ENCODE data around the gene DNAJA4. TPM values are rescaled to one million over a fixed set of nuclear protein-coding genes. Genes with fewer than 3 reads are reported as not detected.

The DNAJA4 gene
- total and polyA plus RNA-seq, 2 of the 13 experiments (the other 11 are each of a cell fraction or from before 2014, with no cell fraction given), result not detected

DNA sequence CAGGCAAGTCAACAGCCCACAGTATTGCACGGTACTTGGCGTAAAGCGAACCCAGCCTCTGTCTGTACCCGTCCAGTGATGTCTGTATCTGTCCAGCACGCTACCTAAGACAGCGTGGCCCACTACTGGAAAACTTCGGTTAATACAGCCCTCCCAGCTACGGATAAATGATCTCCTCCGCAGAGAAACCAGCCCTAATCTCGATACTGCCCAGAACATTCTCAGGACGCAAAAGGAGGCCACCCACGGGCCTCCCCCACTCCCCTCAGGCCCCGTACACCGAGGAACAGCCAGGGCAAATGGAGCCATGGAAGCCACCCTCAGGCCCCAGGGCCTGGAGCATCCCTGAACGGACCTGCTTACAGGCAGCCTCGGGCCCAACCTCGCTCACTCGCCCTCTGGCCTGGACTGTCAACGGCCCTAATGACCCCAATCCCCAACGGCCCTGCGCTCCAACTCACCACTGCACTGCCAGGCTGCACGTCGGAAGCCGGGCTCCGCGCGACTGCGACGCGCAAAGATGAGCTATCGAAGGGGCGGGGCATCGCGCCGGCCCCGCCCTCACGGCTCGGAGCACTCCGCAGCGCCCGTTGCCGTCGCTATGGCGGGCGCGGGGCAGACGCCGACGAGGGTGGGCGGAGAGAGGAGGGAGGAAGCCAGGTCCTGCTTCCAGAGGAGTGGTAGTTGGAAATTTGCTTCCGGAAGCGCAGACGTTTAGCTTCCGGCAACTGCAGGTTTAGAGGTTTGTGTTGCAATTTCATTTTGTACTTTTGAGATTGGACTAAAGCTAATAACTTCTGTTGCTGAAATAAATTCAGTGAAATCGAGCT, 35.0 kb downstream of the DNAJA4 start, which contains the start of gene SKIC8 (continued):
- TF ChIP-seq, protein P1, sequence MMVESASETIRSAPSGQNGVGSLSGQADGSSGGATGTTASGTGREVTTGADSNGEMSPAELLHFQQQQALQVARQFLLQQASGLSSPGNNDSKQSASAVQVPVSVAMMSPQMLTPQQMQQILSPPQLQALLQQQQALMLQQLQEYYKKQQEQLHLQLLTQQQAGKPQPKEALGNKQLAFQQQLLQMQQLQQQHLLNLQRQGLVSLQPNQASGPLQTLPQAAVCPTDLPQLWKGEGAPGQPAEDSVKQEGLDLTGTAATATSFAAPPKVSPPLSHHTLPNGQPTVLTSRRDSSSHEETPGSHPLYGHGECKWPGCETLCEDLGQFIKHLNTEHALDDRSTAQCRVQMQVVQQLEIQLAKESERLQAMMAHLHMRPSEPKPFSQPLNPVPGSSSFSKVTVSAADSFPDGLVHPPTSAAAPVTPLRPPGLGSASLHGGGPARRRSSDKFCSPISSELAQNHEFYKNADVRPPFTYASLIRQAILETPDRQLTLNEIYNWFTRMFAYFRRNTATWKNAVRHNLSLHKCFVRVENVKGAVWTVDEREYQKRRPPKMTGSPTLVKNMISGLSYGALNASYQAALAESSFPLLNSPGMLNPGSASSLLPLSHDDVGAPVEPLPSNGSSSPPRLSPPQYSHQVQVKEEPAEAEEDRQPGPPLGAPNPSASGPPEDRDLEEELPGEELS (CRISPR knock-in tag; IDR thresholded peaks at IDR 0.05), result 0 out of 2 replicates have a peak, but pooled peaks have one; percentile 32
- TF ChIP-seq RORA (CRISPR knock-in tag; IDR thresholded peaks at IDR 0.05) (no peak), ZFP37 (CRISPR knock-in tag; IDR thresholded peaks at IDR 0.05; ENCODE audit: borderline replicate concordance) (no peak), ZBTB21 (CRISPR knock-in tag; IDR thresholded peaks at IDR 0.05) (no peak), CHD4 (IDR thresholded peaks at IDR 0.05; ENCODE audit: borderline replicate concordance, low read length) (no peak), ZNF224 (CRISPR knock-in tag; IDR thresholded peaks at IDR 0.05) (no peak), ZBTB7A (CRISPR knock-in tag; IDR thresholded peaks at IDR 0.05) (0 out of 2 replicates have a peak, but pooled peaks have one; percentile 42), ZNF205 (CRISPR knock-in tag; IDR thresholded peaks at IDR 0.05) (peak; percentile 76), ZFP62 (CRISPR knock-in tag; IDR thresholded peaks at IDR 0.05) (no peak), NFKBIZ (CRISPR knock-in tag; IDR thresholded peaks at IDR 0.05) (no peak), FOXC1 (CRISPR knock-in tag; IDR thresholded peaks at IDR 0.05; ENCODE audit: borderline replicate concordance) (no peak), ZFAT (CRISPR knock-in tag; conservative IDR thresholded peaks at IDR 0.05) (no peak), ZNF878 (CRISPR knock-in tag; IDR thresholded peaks at IDR 0.05) (no peak)
- TF ChIP-seq, protein P2, sequence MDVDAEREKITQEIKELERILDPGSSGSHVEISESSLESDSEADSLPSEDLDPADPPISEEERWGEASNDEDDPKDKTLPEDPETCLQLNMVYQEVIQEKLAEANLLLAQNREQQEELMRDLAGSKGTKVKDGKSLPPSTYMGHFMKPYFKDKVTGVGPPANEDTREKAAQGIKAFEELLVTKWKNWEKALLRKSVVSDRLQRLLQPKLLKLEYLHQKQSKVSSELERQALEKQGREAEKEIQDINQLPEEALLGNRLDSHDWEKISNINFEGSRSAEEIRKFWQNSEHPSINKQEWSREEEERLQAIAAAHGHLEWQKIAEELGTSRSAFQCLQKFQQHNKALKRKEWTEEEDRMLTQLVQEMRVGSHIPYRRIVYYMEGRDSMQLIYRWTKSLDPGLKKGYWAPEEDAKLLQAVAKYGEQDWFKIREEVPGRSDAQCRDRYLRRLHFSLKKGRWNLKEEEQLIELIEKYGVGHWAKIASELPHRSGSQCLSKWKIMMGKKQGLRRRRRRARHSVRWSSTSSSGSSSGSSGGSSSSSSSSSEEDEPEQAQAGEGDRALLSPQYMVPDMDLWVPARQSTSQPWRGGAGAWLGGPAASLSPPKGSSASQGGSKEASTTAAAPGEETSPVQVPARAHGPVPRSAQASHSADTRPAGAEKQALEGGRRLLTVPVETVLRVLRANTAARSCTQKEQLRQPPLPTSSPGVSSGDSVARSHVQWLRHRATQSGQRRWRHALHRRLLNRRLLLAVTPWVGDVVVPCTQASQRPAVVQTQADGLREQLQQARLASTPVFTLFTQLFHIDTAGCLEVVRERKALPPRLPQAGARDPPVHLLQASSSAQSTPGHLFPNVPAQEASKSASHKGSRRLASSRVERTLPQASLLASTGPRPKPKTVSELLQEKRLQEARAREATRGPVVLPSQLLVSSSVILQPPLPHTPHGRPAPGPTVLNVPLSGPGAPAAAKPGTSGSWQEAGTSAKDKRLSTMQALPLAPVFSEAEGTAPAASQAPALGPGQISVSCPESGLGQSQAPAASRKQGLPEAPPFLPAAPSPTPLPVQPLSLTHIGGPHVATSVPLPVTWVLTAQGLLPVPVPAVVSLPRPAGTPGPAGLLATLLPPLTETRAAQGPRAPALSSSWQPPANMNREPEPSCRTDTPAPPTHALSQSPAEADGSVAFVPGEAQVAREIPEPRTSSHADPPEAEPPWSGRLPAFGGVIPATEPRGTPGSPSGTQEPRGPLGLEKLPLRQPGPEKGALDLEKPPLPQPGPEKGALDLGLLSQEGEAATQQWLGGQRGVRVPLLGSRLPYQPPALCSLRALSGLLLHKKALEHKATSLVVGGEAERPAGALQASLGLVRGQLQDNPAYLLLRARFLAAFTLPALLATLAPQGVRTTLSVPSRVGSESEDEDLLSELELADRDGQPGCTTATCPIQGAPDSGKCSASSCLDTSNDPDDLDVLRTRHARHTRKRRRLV (CRISPR knock-in tag; IDR thresholded peaks at IDR 0.05), result no peak
- TF ChIP-seq, protein P3, sequence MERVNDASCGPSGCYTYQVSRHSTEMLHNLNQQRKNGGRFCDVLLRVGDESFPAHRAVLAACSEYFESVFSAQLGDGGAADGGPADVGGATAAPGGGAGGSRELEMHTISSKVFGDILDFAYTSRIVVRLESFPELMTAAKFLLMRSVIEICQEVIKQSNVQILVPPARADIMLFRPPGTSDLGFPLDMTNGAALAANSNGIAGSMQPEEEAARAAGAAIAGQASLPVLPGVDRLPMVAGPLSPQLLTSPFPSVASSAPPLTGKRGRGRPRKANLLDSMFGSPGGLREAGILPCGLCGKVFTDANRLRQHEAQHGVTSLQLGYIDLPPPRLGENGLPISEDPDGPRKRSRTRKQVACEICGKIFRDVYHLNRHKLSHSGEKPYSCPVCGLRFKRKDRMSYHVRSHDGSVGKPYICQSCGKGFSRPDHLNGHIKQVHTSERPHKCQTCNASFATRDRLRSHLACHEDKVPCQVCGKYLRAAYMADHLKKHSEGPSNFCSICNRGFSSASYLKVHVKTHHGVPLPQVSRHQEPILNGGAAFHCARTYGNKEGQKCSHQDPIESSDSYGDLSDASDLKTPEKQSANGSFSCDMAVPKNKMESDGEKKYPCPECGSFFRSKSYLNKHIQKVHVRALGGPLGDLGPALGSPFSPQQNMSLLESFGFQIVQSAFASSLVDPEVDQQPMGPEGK (CRISPR knock-in tag; IDR thresholded peaks at IDR 0.05), result peak; percentile 41
- TF ChIP-seq, protein P4, sequence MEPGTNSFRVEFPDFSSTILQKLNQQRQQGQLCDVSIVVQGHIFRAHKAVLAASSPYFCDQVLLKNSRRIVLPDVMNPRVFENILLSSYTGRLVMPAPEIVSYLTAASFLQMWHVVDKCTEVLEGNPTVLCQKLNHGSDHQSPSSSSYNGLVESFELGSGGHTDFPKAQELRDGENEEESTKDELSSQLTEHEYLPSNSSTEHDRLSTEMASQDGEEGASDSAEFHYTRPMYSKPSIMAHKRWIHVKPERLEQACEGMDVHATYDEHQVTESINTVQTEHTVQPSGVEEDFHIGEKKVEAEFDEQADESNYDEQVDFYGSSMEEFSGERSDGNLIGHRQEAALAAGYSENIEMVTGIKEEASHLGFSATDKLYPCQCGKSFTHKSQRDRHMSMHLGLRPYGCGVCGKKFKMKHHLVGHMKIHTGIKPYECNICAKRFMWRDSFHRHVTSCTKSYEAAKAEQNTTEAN (CRISPR knock-in tag; conservative IDR thresholded peaks at IDR 0.05), result no peak
- TF ChIP-seq, protein P5, sequence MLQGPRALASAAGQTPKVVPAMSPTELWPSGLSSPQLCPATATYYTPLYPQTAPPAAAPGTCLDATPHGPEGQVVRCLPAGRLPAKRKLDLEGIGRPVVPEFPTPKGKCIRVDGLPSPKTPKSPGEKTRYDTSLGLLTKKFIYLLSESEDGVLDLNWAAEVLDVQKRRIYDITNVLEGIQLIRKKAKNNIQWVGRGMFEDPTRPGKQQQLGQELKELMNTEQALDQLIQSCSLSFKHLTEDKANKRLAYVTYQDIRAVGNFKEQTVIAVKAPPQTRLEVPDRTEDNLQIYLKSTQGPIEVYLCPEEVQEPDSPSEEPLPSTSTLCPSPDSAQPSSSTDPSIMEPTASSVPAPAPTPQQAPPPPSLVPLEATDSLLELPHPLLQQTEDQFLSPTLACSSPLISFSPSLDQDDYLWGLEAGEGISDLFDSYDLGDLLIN (CRISPR knock-in tag; IDR thresholded peaks at IDR 0.05; ENCODE audit: borderline replicate concordance), result no peak; the same call in 1 of the 2 replicates

Data from HepG2 (cell line).